ENCODE data around the gene CRADD.
"Not testable (repeated sequence)": the region's sequence is repeated elsewhere in the genome, so short reads cannot be mapped to it uniquely, and the experiment has no call there.

Gene CRADD

DNA sequence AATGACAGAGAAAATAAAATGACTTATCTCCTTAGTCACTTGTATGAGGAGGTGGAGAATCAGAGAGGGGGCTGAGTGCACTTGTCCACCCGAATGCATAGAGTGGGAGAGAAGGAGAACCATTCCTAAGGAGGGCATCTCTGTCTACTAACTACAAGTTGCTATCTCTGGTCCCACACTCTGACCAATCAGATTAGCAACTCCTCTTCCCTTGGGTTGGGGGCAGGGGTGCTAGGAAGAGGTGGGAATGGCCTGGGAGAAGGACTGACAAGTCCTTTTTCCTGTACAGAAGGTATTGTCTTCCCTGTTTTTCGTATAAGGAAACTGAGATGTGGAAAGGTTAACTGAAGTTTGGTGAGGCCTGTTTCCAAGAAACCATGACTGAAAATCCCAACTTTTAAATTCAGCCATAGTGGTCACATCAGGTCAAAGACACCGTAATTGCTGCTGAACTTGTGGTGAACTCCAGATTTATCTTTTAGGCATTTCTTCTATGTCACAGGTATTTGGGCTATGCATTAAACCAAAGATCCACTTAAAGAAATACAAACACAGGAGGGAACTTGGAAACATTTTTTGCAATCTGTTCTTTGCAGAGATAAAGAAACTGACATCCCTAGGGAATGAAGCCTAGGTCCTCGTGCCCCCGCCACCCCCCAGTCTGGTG is 207.8 kb downstream of the CRADD start:
- H3K27ac ChIP-seq (ENCODE audit: extremely low read depth, low read depth, low read length): no peak overlapping the region
- TF ChIP-seq ZSCAN30 (tag by site-specific recombination; IDR thresholded peaks at IDR 0.05) (no peak), FEZF1 (tag by site-specific recombination; IDR thresholded peaks at IDR 0.05) (no peak), KLF9 (tag by site-specific recombination; IDR thresholded peaks at IDR 0.05; ENCODE audit: low read depth) (no peak), ZNF629 (tag by site-specific recombination; IDR thresholded peaks at IDR 0.05) (no peak), ZNF585B (tag by site-specific recombination; IDR thresholded peaks at IDR 0.05) (no peak), ZNF2 (tag by site-specific recombination; IDR thresholded peaks at IDR 0.05) (no peak), ZNF239 (tag by site-specific recombination; IDR thresholded peaks at IDR 0.05) (no peak), ZNF670 (tag by site-specific recombination; IDR thresholded peaks at IDR 0.05; ENCODE audit: low read depth) (no peak)
- TF ChIP-seq, protein P1, sequence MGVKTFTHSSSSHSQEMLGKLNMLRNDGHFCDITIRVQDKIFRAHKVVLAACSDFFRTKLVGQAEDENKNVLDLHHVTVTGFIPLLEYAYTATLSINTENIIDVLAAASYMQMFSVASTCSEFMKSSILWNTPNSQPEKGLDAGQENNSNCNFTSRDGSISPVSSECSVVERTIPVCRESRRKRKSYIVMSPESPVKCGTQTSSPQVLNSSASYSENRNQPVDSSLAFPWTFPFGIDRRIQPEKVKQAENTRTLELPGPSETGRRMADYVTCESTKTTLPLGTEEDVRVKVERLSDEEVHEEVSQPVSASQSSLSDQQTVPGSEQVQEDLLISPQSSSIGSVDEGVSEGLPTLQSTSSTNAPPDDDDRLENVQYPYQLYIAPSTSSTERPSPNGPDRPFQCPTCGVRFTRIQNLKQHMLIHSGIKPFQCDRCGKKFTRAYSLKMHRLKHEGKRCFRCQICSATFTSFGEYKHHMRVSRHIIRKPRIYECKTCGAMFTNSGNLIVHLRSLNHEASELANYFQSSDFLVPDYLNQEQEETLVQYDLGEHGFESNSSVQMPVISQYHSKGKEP (tag by site-specific recombination; IDR thresholded peaks at IDR 0.05): no peak
- H3K4me1 ChIP-seq (ENCODE audit: control insufficient read depth, insufficient read depth, low read length): peaks cover 26% of the 10 kb centered on the region
- H3K36me3 ChIP-seq (ENCODE audit: control insufficient read depth in 2 of 2, insufficient read depth in 1 of 2, low read length in 2 of 2): no peaks in the 10 kb centered on the region
- H3K4me3 ChIP-seq (ENCODE audit: low read depth, low read length): no peak overlapping the region
- H3K9me3 ChIP-seq (ENCODE audit: control insufficient read depth, insufficient read depth, low read depth, low read length): no peaks in the 10 kb centered on the region
- ChIA-PET POLR2A (no interaction called here), CTCF (interaction anchor here (0.6 kb wide), 1 partner anchor 430 kb away, joined by 3 read pairs; no protein-coding TSS in a partner anchor)

DNA sequence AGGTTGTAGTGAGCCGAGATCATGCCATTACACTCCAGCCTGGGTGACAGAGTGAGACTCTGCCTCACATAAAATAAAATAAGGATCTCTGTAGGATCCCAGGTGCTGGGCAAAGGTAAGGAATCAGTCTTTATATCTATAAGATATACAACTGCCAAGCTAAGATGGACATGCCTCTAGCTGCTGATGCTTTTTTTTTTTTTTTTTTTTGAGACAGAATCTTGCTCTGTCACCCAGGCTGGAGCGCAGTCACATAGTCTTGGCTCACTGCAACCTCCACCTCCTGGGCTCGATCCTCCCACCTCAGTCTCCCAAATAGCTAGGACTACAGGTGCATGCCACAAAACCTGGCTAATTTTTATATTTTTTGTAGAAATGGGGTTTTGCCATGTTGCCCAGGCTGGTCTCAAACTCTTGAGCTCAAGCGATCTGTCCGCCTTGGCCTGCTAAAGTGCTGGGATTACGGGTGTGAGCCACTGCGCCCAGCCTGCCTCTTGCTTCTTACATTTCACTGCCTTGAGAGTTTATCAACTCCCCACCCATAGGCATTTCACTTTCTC is 208.9 kb downstream of the CRADD start:
- TF ChIP-seq ZNF121 (tag by site-specific recombination; IDR thresholded peaks at IDR 0.05): peak; percentile 56; the same call in 1 of the 2 replicates
- TF ChIP-seq, protein P2, sequence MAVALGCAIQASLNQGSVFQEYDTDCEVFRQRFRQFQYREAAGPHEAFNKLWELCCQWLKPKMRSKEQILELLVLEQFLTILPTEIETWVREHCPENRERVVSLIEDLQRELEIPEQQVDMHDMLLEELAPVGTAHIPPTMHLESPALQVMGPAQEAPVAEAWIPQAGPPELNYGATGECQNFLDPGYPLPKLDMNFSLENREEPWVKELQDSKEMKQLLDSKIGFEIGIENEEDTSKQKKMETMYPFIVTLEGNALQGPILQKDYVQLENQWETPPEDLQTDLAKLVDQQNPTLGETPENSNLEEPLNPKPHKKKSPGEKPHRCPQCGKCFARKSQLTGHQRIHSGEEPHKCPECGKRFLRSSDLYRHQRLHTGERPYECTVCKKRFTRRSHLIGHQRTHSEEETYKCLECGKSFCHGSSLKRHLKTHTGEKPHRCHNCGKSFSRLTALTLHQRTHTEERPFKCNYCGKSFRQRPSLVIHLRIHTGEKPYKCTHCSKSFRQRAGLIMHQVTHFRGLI (tag by site-specific recombination; IDR thresholded peaks at IDR 0.05): peak; percentile 18; the same call in 1 of the 2 replicates
- TF ChIP-seq, protein P3, sequence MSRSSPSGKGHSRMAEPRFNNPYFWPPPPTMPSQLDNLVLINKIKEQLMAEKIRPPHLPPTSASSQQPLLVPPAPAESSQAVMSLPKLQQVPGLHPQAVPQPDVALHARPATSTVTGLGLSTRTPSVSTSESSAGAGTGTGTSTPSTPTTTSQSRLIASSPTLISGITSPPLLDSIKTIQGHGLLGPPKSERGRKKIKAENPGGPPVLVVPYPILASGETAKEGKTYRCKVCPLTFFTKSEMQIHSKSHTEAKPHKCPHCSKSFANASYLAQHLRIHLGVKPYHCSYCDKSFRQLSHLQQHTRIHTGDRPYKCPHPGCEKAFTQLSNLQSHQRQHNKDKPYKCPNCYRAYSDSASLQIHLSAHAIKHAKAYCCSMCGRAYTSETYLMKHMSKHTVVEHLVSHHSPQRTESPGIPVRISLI (tag by site-specific recombination; IDR thresholded peaks at IDR 0.05): peak; percentile 14; the same call in 1 of the 2 replicates
- TF ChIP-seq, protein P4, sequence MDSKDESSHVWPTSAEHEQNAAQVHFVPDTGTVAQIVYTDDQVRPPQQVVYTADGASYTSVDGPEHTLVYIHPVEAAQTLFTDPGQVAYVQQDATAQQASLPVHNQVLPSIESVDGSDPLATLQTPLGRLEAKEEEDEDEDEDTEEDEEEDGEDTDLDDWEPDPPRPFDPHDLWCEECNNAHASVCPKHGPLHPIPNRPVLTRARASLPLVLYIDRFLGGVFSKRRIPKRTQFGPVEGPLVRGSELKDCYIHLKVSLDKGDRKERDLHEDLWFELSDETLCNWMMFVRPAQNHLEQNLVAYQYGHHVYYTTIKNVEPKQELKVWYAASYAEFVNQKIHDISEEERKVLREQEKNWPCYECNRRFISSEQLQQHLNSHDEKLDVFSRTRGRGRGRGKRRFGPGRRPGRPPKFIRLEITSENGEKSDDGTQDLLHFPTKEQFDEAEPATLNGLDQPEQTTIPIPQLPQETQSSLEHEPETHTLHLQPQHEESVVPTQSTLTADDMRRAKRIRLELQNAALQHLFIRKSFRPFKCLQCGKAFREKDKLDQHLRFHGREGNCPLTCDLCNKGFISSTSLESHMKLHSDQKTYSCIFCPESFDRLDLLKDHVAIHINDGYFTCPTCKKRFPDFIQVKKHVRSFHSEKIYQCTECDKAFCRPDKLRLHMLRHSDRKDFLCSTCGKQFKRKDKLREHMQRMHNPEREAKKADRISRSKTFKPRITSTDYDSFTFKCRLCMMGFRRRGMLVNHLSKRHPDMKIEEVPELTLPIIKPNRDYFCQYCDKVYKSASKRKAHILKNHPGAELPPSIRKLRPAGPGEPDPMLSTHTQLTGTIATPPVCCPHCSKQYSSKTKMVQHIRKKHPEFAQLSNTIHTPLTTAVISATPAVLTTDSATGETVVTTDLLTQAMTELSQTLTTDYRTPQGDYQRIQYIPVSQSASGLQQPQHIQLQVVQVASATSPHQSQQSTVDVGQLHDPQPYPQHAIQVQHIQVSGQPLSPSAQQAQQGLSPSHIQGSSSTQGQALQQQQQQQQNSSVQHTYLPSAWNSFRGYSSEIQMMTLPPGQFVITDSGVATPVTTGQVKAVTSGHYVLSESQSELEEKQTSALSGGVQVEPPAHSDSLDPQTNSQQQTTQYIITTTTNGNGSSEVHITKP (tag by site-specific recombination; IDR thresholded peaks at IDR 0.05): 0 out of 2 replicates have a peak, but pooled peaks have one; percentile 5
- Histone ChIP-seq H3K27ac (ENCODE audit: extremely low read depth, low read depth, low read length) (peak overlapping the region; percentile 42; the same call in 1 of the 2 replicates), H3K4me1 (ENCODE audit: control insufficient read depth, insufficient read depth, low read length) (peaks cover 17% of the 10 kb centered on the region)
- H3K9me3 ChIP-seq (ENCODE audit: control insufficient read depth, insufficient read depth, low read depth, low read length); H3K4me3 ChIP-seq (ENCODE audit: low read depth, low read length); H3K36me3 ChIP-seq (ENCODE audit: control insufficient read depth in 2 of 2, insufficient read depth in 1 of 2, low read length in 2 of 2): not testable (repeated sequence)
- ChIA-PET CTCF (interaction anchor here (0.7 to 1.5 kb wide), 2 partner anchors 25 to 189 kb away, joined by 5 to 6 read pairs; no protein-coding TSS in a partner anchor), POLR2A (interaction anchor here (0.6 kb wide), 1 partner anchor 152 kb away, joined by 3 read pairs; no protein-coding TSS in a partner anchor)

All from HEK293 (cell line).